ENCODE results near the gene KRTAP5-9. TPM values are rescaled to one million over a fixed set of nuclear protein-coding genes. Genes with fewer than 3 reads are reported as not detected.
"Not testable (repeated sequence)": the region's sequence is repeated elsewhere in the genome, so short reads cannot be mapped to it uniquely, and the experiment has no call there.

KRTAP5-9 gene
- total and polyA plus RNA-seq, 10 of the 15 experiments (the other 5 are each of a cell fraction or from before 2014, with no cell fraction given) = 0.06 to 0.38 (median 0.19) TPM; not detected in 4

DNA sequence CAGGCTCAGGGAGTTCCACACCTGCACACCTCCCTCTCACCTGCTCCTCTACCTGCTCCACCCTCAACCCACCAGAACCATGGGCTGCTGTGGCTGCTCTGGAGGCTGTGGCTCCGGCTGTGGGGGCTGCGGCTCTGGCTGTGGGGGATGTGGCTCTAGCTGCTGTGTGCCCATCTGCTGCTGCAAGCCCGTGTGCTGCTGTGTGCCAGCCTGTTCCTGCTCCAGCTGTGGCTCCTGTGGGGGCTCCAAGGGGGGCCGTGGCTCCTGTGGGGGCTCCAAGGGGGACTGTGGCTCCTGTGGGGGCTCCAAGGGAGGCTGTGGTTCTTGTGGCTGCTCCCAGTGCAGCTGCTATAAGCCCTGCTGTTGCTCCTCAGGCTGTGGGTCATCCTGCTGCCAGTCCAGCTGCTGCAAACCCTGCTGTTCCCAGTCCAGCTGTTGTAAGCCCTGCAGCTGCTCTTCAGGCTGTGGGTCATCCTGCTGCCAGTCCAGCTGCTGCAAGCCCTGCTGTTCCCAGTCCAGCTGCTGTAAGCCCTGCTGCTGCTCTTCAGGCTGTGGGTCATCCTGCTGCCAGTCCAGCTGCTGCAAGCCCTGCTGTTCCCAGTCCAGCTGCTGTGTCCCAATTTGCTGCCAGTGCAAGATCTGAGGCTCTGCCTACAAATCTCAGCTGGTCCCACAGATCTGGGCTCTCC is 10.1 kb upstream of the KRTAP5-9 start, which contains the start of gene KRTAP5-8:
TSS of gene KRTAP5-8 (plus strand) at position 49 of the 689 bp plus-strand sequence. CDS start at position 80, 31 bp downstream.
- H3K79me2 ChIP-seq (ENCODE audit: control insufficient read depth, insufficient read depth, low read length); ATAC-seq; H3K9ac ChIP-seq (ENCODE audit: control insufficient read depth, insufficient read depth, low read length); BruUV-seq (replicated peaks); H3K27me3 ChIP-seq (replicated peaks in 1 of 2; ENCODE audit: control insufficient read depth in 2 of 2, insufficient read depth in 2 of 2, low read length in 1 of 2); H3K27ac ChIP-seq (ENCODE audit: control insufficient read depth, insufficient read depth); H2AFZ ChIP-seq (ENCODE audit: control insufficient read depth, low read depth, low read length); CTCF ChIA-PET; in situ Hi-C loops (cut with MboI); H3K36me3 ChIP-seq (ENCODE audit: control insufficient read depth in 2 of 2, insufficient read depth in 2 of 2, low read length in 1 of 2); intact Hi-C loops (cut with micrococcal nuclease; ENCODE audit: unreplicated experiment); SMC1A ChIA-PET (ENCODE audit: uncharacterized antibody, unreplicated experiment); POLR2A ChIA-PET; FAIRE-seq; H3K4me3 ChIP-seq; H4K20me1 ChIP-seq (ENCODE audit: control insufficient read depth, insufficient read depth); DNase-seq (ENCODE audit: low read depth, low spot score); H3K4me2 ChIP-seq (ENCODE audit: control insufficient read depth, insufficient read depth); RAD21 ChIA-PET (ENCODE audit: unreplicated experiment): not testable (repeated sequence)
- Histone ChIP-seq H3K4me1 (ENCODE audit: control insufficient read depth, insufficient read depth, low read length) (peaks cover 40% of the 10 kb centered on the region), H3K9me3 (replicated peaks; ENCODE audit: control insufficient read depth, insufficient read depth, low read length) (peaks cover 24% of the 10 kb centered on the region)
- TF ChIP-seq TCF12 (IDR thresholded peaks at IDR 0.05; ENCODE audit: low read depth, low read length) (peak; percentile 48; the same call in 1 of the 2 replicates), TCF3 (IDR thresholded peaks at IDR 0.05; ENCODE audit: borderline replicate concordance, insufficient read depth, low read depth, low read length) (0 out of 2 replicates have a peak, but pooled peaks have one; percentile 38)
- 50% methylated on average over 4 of the region's 4 CpGs for WGBS (ENCODE audit: insufficient coverage, insufficient replicate concordance, low lambda C conversion rate, missing lambda C conversion rate)

DNA sequence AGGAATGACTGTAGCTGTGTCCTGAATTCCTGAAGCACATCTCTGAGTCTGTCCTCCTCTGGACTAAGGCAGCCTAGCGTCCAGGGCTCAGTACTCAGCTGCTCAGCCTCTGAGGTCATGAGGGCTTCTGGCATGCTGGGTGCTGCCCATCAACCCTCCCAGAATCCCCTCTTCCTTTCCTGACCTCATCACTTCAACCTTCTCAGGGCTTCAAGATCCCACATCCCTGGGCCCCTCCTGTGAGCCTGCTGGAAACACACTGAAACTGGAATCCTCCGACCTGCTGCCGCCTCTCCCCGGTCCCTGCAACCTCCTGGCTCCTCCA is 9.6 kb upstream of the KRTAP5-9 start:
- RAD21 ChIA-PET (ENCODE audit: unreplicated experiment) = no interaction called here
- POLR2A ChIA-PET = no interaction called here
- no peak overlapping the region for H3K4me3 ChIP-seq
- in situ Hi-C loops (cut with MboI) (no loop called here), intact Hi-C loops (cut with micrococcal nuclease; ENCODE audit: unreplicated experiment) (no loop called here)
- no peak overlapping the region for H3K27ac ChIP-seq (ENCODE audit: control insufficient read depth, insufficient read depth)
- H3K9ac ChIP-seq (ENCODE audit: control insufficient read depth, insufficient read depth, low read length) = no peak overlapping the region
- peaks cover 29% of the 10 kb centered on the region for H3K9me3 ChIP-seq (replicated peaks; ENCODE audit: control insufficient read depth, insufficient read depth, low read length)
- FAIRE-seq (no peak), DNase-seq (ENCODE audit: low read depth, low spot score) (no peak), ATAC-seq (no peak)
- no TSS peak for BruUV-seq (replicated peaks)
- no peak overlapping the region for H2AFZ ChIP-seq (ENCODE audit: control insufficient read depth, low read depth, low read length)
- CTCF ChIA-PET = no interaction called here
- WGBS (ENCODE audit: insufficient coverage, insufficient replicate concordance, low lambda C conversion rate, missing lambda C conversion rate) = 98% methylated on average over 4 of the region's 4 CpGs
- no peaks in the 10 kb centered on the region for H4K20me1 ChIP-seq (ENCODE audit: control insufficient read depth, insufficient read depth)
- no peaks in the 10 kb centered on the region for H3K79me2 ChIP-seq (ENCODE audit: control insufficient read depth, insufficient read depth, low read length)
- peaks cover 43% of the 10 kb centered on the region for H3K4me1 ChIP-seq (ENCODE audit: control insufficient read depth, insufficient read depth, low read length)
- SMC1A ChIA-PET (ENCODE audit: uncharacterized antibody, unreplicated experiment) = no interaction called here
- H3K36me3 ChIP-seq (ENCODE audit: control insufficient read depth in 2 of 2, insufficient read depth in 2 of 2, low read length in 1 of 2) = no peaks in the 10 kb centered on the region
- H3K4me2 ChIP-seq (ENCODE audit: control insufficient read depth, insufficient read depth) = no peak overlapping the region
- no peaks in the 10 kb centered on the region for H3K27me3 ChIP-seq (replicated peaks in 1 of 2; ENCODE audit: control insufficient read depth in 2 of 2, insufficient read depth in 2 of 2, low read length in 1 of 2)
- TF ChIP-seq ASH2L (IDR thresholded peaks at IDR 0.05; ENCODE audit: borderline replicate concordance, low read depth) (no peak), TARDBP (IDR thresholded peaks at IDR 0.05; ENCODE audit: borderline replicate concordance) (no peak), CHD2 (IDR thresholded peaks at IDR 0.05; ENCODE audit: borderline replicate concordance, low read depth, low read length) (no peak), ZNF24 (IDR thresholded peaks at IDR 0.05) (no peak), SMAD5 (IDR thresholded peaks at IDR 0.05; ENCODE audit: low read depth) (no peak), SREBF2 (IDR thresholded peaks at IDR 0.05; ENCODE audit: low read length) (no peak), BACH1 (IDR thresholded peaks at IDR 0.05; ENCODE audit: borderline replicate concordance) (no peak), CREM (IDR thresholded peaks at IDR 0.05; ENCODE audit: low read depth) (no peak), BHLHE40 (IDR thresholded peaks at IDR 0.05; ENCODE audit: borderline replicate concordance in 1 of 2, low read depth in 2 of 2, low read length in 1 of 2) (no peak)
- TF ChIP-seq, protein P1, sequence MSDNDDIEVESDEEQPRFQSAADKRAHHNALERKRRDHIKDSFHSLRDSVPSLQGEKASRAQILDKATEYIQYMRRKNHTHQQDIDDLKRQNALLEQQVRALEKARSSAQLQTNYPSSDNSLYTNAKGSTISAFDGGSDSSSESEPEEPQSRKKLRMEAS (IDR thresholded peaks at IDR 0.05; ENCODE audit: low read depth, low read length) = no peak
- TF ChIP-seq, protein P2, sequence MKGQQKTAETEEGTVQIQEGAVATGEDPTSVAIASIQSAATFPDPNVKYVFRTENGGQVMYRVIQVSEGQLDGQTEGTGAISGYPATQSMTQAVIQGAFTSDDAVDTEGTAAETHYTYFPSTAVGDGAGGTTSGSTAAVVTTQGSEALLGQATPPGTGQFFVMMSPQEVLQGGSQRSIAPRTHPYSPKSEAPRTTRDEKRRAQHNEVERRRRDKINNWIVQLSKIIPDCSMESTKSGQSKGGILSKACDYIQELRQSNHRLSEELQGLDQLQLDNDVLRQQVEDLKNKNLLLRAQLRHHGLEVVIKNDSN (IDR thresholded peaks at IDR 0.05; ENCODE audit: borderline replicate concordance, extremely low read length, insufficient read depth, low read depth, low read length) = no peak
- TF ChIP-seq, protein P3, sequence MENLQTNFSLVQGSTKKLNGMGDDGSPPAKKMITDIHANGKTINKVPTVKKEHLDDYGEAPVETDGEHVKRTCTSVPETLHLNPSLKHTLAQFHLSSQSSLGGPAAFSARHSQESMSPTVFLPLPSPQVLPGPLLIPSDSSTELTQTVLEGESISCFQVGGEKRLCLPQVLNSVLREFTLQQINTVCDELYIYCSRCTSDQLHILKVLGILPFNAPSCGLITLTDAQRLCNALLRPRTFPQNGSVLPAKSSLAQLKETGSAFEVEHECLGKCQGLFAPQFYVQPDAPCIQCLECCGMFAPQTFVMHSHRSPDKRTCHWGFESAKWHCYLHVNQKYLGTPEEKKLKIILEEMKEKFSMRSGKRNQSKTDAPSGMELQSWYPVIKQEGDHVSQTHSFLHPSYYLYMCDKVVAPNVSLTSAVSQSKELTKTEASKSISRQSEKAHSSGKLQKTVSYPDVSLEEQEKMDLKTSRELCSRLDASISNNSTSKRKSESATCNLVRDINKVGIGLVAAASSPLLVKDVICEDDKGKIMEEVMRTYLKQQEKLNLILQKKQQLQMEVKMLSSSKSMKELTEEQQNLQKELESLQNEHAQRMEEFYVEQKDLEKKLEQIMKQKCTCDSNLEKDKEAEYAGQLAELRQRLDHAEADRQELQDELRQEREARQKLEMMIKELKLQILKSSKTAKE (IDR thresholded peaks at IDR 0.05; ENCODE audit: low read depth, poor library complexity, severe bottlenecking) = no peak

Measured in GM12878 (cell line).